GM19468 (cell line): ENCODE measurements around the gene PLXND1.

Experiments used
- ATAC-seq: cut with Tn5 transposase; IDR thresholded peaks from one replicate; pipeline ENCODE4 v1.9.1; 2021; ENCODE audit warnings: mild to moderate bottlenecking, moderate library complexity, moderate number of reproducible peaks; ENCODE audit not compliant: unreplicated experiment; ENCODE audit errors: extremely low read depth

Gene PLXND1

GRCh38 chr3:129604767-129605166 lies 1.7 kb downstream of the PLXND1 start:
- no peak for ATAC-seq

- ATAC-seq, result no peak
These were observed 2.3 kb downstream of the PLXND1 start for GRCh38 chr3:129603991-129604749.

GRCh38 chr3:129603561-129603942 lies 2.9 kb downstream of the PLXND1 start:
- ATAC-seq, result no peak

- no peak for ATAC-seq
These were observed 3.5 kb downstream of the PLXND1 start for GRCh38 chr3:129602730-129603560.

- no peak for ATAC-seq
These were observed 4.2 kb downstream of the PLXND1 start for GRCh38 chr3:129602309-129602708.

GRCh38 chr3:129601713-129602112 lies 4.8 kb downstream of the PLXND1 start:
- no peak for ATAC-seq

- no peak for ATAC-seq
These were observed 6.1 kb downstream of the PLXND1 start for GRCh38 chr3:129600348-129600747.

GRCh38 chr3:129599607-129600006 lies 6.9 kb downstream of the PLXND1 start:
- no peak for ATAC-seq

GRCh38 chr3:129599073-129599472 lies 7.4 kb downstream of the PLXND1 start:
- ATAC-seq, result no peak

GRCh38 chr3:129598484-129598883 lies 8.0 kb downstream of the PLXND1 start:
- no peak for ATAC-seq

GRCh38 chr3:129598000-129598381 lies 8.5 kb downstream of the PLXND1 start:
- no peak for ATAC-seq

GRCh38 chr3:129597087-129597999 lies 9.1 kb downstream of the PLXND1 start:
- no peak for ATAC-seq

- no peak for ATAC-seq
These were observed 10.0 kb downstream of the PLXND1 start for GRCh38 chr3:129596194-129597086.

GRCh38 chr3:129595544-129596193 lies 10.8 kb downstream of the PLXND1 start:
- ATAC-seq, result no peak

GRCh38 chr3:129594907-129595390 lies 11.5 kb downstream of the PLXND1 start:
- no peak for ATAC-seq

GRCh38 chr3:129594409-129594808 lies 12.1 kb downstream of the PLXND1 start:
- no peak for ATAC-seq

- ATAC-seq, result no peak
These were observed 12.7 kb downstream of the PLXND1 start for GRCh38 chr3:129593595-129594339.

- ATAC-seq, result no peak
These were observed 13.3 kb downstream of the PLXND1 start for GRCh38 chr3:129593230-129593594.
